Tibial nerve (tissue), 4 donors: ENCODE results near the gene FAM228B.

Source experiments
- CTCF ChIP-seq, 5 experiments: fragments of 200-600 bp in 3 of 5; fragments of 450-650 bp in 2 of 5; sonication (generic) in 3 of 5; IDR thresholded peaks; one replicate each; pipeline ENCODE4 v1.5.1; 2016 to 2019; ENCODE audit warnings: antibody characterized with exemption in 5 of 5, mild to moderate bottlenecking in 3 of 5, moderate library complexity in 2 of 5
- EP300 ChIP-seq, 2 donors: sonication (generic); formaldehyde crosslinking; IDR thresholded peaks; one replicate each; pipeline ENCODE4 v1.6.1; 2017; ENCODE audit warnings: antibody characterized with exemption in 2 of 2, mild to moderate bottlenecking in 1 of 2
- POLR2A ChIP-seq, 2 donors: fragments of 450-650 bp; IDR thresholded peaks; one replicate each; pipeline ENCODE4 v1.6.1; 2017; ENCODE audit warnings: antibody characterized with exemption in 2 of 2, mild to moderate bottlenecking in 2 of 2, moderate library complexity in 2 of 2

- TF ChIP-seq CTCF (IDR thresholded peaks at IDR 0.05): no peak
- no peak for TF ChIP-seq POLR2A (IDR thresholded peaks at IDR 0.05)
- no peak for TF ChIP-seq EP300 (IDR thresholded peaks at IDR 0.05)
Observed at GRCh38 chr2:24125956-24126355, 2.7 kb downstream of the FAM228B start.
